Measurements from ENCODE around the gene RTKN2. TPM values are rescaled to one million over a fixed set of nuclear protein-coding genes. Genes with fewer than 3 reads are reported as not detected.

The RTKN2 gene
- polyA plus RNA-seq, 1 of the 3 experiments (the other 2 are of a cell fraction), result 1.4 TPM

DNA sequence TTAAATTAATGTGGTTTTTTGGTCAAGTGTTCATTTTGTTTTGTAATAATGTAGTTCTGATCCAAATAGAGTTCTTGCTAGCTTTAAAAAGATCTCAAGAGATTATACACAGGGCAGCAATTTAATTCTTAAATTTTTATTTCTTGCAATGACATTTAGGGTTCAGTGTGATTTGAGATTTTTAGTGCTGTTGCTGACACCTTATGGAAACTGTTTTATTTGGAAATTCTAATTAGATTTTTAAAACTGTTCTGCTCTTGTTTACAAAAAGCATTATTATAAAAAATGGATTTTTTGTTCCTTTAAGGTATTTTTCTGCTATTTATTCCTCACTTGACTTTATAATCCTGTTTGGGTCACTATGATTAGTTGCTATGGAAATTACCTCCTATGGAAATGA, 72.1 kb downstream of the RTKN2 start:
- Histone ChIP-seq H3K9ac (no peak overlapping the region), H3K36me3 (replicated peaks in 1 of 2; ENCODE audit: control insufficient read depth in 1 of 2, insufficient read depth in 2 of 2, low read length in 1 of 2) (peaks cover 9 to 16% of the 10 kb centered on the region in 2 experiments), H3K27ac (ENCODE audit: low read depth in 2 of 2, low read length in 1 of 2) (no peak overlapping the region), H3K27me3 (ENCODE audit: insufficient read depth) (no peaks in the 10 kb centered on the region), H2AFZ (ENCODE audit: low read depth) (no peak overlapping the region), H3K4me1 (ENCODE audit: control insufficient read depth in 1 of 2, insufficient read depth in 2 of 2, low read depth in 1 of 2, low read length in 1 of 2) (peaks cover 0 to 42% of the 10 kb centered on the region in 2 experiments; a peak in 2 of 4 replicates), H3K4me2 (no peak overlapping the region), H3K4me3 (ENCODE audit: low read depth in 2 of 2, low read length in 1 of 2) (no peak overlapping the region), H3K9me3 (no peaks in the 10 kb centered on the region), H3K79me2 (ENCODE audit: insufficient read depth) (no peaks in the 10 kb centered on the region), H4K20me1 (ENCODE audit: insufficient read depth) (no peaks in the 10 kb centered on the region), H3K9me2 (no peaks in the 10 kb centered on the region), H3F3A (replicated peaks; ENCODE audit: insufficient read depth) (no peaks in the 10 kb centered on the region)
- TF ChIP-seq, protein P1, sequence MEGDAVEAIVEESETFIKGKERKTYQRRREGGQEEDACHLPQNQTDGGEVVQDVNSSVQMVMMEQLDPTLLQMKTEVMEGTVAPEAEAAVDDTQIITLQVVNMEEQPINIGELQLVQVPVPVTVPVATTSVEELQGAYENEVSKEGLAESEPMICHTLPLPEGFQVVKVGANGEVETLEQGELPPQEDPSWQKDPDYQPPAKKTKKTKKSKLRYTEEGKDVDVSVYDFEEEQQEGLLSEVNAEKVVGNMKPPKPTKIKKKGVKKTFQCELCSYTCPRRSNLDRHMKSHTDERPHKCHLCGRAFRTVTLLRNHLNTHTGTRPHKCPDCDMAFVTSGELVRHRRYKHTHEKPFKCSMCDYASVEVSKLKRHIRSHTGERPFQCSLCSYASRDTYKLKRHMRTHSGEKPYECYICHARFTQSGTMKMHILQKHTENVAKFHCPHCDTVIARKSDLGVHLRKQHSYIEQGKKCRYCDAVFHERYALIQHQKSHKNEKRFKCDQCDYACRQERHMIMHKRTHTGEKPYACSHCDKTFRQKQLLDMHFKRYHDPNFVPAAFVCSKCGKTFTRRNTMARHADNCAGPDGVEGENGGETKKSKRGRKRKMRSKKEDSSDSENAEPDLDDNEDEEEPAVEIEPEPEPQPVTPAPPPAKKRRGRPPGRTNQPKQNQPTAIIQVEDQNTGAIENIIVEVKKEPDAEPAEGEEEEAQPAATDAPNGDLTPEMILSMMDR (IDR thresholded peaks at IDR 0.05), result no peak
- TF ChIP-seq TEAD4 (IDR thresholded peaks at IDR 0.05; ENCODE audit: borderline replicate concordance, insufficient read depth) (no peak), GABPA (IDR thresholded peaks at IDR 0.05; ENCODE audit: low read depth) (no peak), MEF2A (IDR thresholded peaks at IDR 0.05; ENCODE audit: borderline replicate concordance, low read depth) (no peak), SMC3 (IDR thresholded peaks at IDR 0.05; ENCODE audit: low read depth, low read length) (no peak), RXRA (IDR thresholded peaks at IDR 0.05; ENCODE audit: borderline replicate concordance, low read depth) (no peak), RCOR1 (IDR thresholded peaks at IDR 0.05; ENCODE audit: low read length) (no peak), POLR2AphosphoS5 (IDR thresholded peaks at IDR 0.05; ENCODE audit: low read depth, low read length) (no peak), FOXM1 (IDR thresholded peaks at IDR 0.05; ENCODE audit: low read depth) (no peak), NFIC (IDR thresholded peaks at IDR 0.05; ENCODE audit: borderline replicate concordance) (no peak), GATA2 (CRISPR knock-in tag; IDR thresholded peaks at IDR 0.05) (no peak), JUND (IDR thresholded peaks at IDR 0.05) (no peak)
- TF ChIP-seq, protein P2, sequence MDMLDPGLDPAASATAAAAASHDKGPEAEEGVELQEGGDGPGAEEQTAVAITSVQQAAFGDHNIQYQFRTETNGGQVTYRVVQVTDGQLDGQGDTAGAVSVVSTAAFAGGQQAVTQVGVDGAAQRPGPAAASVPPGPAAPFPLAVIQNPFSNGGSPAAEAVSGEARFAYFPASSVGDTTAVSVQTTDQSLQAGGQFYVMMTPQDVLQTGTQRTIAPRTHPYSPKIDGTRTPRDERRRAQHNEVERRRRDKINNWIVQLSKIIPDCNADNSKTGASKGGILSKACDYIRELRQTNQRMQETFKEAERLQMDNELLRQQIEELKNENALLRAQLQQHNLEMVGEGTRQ (IDR thresholded peaks at IDR 0.05; ENCODE audit: borderline replicate concordance, low read depth, low read length), result no peak
- TF ChIP-seq, protein P3, sequence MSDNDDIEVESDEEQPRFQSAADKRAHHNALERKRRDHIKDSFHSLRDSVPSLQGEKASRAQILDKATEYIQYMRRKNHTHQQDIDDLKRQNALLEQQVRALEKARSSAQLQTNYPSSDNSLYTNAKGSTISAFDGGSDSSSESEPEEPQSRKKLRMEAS (IDR thresholded peaks at IDR 0.05; ENCODE audit: low read depth), result no peak
- TF ChIP-seq, protein P4, sequence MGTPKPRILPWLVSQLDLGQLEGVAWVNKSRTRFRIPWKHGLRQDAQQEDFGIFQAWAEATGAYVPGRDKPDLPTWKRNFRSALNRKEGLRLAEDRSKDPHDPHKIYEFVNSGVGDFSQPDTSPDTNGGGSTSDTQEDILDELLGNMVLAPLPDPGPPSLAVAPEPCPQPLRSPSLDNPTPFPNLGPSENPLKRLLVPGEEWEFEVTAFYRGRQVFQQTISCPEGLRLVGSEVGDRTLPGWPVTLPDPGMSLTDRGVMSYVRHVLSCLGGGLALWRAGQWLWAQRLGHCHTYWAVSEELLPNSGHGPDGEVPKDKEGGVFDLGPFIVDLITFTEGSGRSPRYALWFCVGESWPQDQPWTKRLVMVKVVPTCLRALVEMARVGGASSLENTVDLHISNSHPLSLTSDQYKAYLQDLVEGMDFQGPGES (IDR thresholded peaks at IDR 0.05; ENCODE audit: low read depth, low read length), result no peak
- TF ChIP-seq, protein P5, sequence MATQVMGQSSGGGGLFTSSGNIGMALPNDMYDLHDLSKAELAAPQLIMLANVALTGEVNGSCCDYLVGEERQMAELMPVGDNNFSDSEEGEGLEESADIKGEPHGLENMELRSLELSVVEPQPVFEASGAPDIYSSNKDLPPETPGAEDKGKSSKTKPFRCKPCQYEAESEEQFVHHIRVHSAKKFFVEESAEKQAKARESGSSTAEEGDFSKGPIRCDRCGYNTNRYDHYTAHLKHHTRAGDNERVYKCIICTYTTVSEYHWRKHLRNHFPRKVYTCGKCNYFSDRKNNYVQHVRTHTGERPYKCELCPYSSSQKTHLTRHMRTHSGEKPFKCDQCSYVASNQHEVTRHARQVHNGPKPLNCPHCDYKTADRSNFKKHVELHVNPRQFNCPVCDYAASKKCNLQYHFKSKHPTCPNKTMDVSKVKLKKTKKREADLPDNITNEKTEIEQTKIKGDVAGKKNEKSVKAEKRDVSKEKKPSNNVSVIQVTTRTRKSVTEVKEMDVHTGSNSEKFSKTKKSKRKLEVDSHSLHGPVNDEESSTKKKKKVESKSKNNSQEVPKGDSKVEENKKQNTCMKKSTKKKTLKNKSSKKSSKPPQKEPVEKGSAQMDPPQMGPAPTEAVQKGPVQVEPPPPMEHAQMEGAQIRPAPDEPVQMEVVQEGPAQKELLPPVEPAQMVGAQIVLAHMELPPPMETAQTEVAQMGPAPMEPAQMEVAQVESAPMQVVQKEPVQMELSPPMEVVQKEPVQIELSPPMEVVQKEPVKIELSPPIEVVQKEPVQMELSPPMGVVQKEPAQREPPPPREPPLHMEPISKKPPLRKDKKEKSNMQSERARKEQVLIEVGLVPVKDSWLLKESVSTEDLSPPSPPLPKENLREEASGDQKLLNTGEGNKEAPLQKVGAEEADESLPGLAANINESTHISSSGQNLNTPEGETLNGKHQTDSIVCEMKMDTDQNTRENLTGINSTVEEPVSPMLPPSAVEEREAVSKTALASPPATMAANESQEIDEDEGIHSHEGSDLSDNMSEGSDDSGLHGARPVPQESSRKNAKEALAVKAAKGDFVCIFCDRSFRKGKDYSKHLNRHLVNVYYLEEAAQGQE (IDR thresholded peaks at IDR 0.05; ENCODE audit: low read depth, low read length), result no peak
- TF ChIP-seq, protein P6, sequence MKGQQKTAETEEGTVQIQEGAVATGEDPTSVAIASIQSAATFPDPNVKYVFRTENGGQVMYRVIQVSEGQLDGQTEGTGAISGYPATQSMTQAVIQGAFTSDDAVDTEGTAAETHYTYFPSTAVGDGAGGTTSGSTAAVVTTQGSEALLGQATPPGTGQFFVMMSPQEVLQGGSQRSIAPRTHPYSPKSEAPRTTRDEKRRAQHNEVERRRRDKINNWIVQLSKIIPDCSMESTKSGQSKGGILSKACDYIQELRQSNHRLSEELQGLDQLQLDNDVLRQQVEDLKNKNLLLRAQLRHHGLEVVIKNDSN (IDR thresholded peaks at IDR 0.05; ENCODE audit: borderline replicate concordance, low read depth), result no peak
- DNase-seq, result no peak
- ChIA-PET POLR2A (no interaction called here), CTCF (no interaction called here)
